Measurements from ENCODE around the gene ASXL1.
A peak's percentile ranks its signal among the peaks of the same experiment; 100 is the strongest.

Gene ASXL1

GRCh38 chr20:32442630-32443373 lies 84.7 kb downstream of the ASXL1 start:
- no peak for DNase-seq

DNA sequence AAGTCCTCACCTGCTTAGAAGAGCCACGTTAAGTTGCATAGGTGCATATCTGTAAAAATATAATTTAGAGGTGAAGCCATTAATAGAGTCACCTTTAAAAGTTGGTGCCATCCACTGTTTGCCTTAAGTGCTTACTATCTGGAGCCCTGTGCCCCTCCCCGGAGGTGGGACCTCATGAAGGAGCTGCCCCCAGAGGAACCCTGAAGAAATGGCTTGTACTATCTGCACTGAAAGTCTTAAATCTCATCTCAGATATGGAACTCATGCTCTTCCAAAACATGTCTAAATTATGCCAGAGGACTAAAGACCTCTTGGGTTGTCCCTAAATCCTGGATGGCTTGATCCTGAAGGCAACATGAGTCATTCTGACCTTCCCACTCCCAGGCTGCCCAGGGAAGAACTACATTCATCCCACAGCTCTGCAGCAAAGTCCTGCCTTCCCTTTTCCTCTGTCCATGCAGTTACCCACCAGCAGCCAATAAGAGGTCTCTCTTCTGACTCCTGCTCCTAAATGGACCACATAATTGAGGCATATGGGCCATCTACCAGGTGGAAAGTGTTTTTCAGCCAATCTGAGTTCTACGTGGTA lies 85.3 kb downstream of the ASXL1 start:
- peak in 1 of 2 experiments; percentile 42 for DNase-seq

- no peak for DNase-seq
Measured at GRCh38 chr20:32444474-32445220, 86.5 kb downstream of the ASXL1 start.

DNA sequence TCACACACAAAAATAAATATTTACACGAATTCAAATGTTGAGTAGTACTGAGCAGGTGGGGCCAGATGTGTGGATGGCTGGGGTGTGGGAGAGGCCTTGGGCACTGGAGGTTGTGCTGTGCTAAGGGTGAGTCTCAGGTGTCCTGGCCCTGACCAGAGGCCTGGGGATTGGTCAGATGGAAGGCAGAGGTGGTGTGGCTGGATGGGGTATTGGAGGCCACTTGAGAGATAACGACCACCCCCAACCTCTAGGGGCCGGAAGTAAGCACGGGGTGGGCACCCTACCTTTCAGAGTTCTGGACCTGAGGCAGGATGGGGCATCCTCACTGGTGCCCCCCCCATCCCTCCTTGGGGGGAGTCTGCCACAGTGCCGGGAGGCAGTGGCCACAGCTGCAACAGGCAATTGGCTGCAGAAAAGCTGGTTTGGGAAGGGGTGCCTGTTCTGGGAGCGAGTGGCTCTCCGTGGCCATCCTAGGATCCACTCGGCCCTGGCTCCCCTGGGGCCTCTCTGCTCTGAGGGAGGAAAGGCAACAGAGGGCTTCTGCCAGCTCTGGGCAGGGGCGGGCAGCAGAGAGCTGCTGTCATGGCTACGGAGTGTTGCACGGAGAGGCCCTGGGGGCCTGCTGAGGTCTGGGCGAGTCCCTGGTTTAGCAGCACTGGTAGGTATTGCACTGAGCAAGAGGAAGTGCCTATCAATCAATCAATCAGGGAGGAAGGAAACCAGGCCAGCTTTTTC lies 87.6 kb downstream of the ASXL1 start:
- DNase-seq, result no peak

GRCh38 chr20:32446301-32447100 lies 88.4 kb downstream of the ASXL1 start:
- no peak for DNase-seq

GRCh38 chr20:32447136-32448027 lies 89.3 kb downstream of the ASXL1 start:
- DNase-seq, result no peak

- DNase-seq, result no peak
Measured at GRCh38 chr20:32448306-32449056, 90.3 kb downstream of the ASXL1 start.

GRCh38 chr20:32449057-32449889 lies 91.1 kb downstream of the ASXL1 start:
- no peak for DNase-seq

- no peak for DNase-seq
Measured at GRCh38 chr20:32449890-32450401, 91.8 kb downstream of the ASXL1 start.

DNA sequence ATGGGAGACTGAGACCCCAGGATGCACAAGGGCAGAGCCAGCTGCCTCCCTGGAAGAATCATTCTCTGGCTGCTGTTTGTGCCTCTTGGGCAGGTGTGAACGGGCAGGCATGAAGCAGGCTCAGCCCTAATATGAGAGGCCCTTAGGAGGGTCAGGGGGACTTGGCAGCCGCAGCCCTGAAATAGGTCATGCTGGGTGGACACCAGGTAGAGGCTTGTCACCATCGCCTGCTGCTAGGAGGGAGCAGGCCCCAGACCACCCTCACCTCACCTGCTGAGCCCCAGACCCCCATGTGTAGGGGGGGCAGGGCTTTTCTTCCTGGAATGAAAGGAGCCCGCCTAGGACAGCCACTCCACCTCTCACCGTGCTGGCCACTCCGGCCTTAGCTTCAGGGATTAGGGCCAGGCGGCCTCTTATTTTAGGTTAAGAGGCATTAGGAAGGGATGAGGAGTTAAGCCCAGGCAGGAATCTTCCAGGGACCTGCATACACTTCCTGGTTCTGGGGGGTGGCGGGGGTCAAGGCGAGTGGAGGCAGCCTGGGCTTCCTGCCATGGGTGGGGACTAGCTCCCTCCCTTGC lies 92.4 kb downstream of the ASXL1 start:
- no peak for DNase-seq

GRCh38 chr20:32451340-32451681 lies 93.2 kb downstream of the ASXL1 start:
- DNase-seq, result no peak

- no peak for DNase-seq
Measured at GRCh38 chr20:32451682-32452461, 93.7 kb downstream of the ASXL1 start.

DNA sequence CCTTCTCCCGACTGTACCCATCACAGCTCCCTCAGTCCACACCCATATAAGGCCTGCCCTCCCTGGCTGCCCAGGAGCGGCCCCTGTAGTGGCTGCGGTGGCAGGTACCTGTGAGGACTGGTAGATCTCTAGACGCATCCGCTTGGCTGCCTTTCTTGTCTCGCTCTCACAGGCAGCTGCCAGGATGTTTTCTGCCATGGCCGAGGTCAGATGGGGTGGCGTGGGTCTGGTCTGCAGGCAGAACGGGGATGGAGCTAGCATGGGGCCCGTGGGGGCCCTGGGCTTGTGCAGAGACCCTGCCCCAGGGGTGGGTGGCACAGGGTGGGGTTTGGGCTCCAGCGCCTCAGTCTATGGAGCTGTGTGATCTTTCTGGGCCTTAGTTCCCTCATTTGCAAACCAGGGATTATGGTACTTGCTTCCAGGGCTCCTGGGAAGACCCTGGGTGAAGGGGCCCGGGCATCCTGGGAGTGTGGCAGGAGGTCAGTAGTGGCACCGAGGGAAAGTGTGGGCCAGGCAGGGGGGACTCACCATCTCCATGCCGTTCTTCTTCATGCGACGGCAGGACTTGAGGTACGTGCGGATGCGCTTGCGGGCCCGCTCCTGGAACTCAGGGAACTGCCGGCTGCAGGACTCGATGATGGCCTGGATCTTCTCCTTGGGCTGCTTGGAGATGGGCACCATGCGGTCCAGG lies 94.8 kb downstream of the ASXL1 start:
- no peak for DNase-seq

DNA sequence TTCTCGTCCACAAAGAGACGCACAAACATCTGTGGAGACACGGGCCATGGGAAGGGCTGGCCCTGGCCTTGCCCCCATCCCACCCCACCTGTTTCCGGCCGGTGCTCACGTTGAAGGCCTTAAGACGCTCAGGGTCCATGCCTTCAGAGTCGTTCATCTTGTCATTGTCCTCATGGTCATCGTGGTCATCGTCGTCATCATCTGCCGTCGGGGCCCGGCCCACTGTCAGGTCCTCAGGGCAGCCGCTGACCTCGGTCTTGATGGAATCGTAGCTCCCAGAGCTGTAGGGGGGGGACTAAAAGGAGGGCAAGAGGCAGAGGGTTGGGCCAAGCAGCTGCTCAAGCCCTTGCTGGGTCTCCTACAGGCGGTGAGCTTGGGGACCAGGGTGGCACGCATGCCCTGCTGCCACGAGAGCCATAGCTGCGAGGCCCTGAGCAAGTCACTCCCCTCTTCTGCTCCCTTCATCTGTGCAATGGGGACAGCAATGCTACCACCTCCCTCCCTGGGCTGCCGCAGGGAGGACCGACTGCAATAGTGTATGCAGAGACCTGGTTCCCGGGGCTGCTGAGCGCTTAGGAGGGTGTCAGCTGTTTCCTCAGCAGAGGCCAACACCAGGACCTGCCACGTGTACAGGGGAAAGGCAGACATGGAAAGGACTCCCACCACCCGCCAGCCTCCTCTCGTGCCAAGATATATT lies 95.5 kb downstream of the ASXL1 start:
- DNase-seq, result no peak

DNA sequence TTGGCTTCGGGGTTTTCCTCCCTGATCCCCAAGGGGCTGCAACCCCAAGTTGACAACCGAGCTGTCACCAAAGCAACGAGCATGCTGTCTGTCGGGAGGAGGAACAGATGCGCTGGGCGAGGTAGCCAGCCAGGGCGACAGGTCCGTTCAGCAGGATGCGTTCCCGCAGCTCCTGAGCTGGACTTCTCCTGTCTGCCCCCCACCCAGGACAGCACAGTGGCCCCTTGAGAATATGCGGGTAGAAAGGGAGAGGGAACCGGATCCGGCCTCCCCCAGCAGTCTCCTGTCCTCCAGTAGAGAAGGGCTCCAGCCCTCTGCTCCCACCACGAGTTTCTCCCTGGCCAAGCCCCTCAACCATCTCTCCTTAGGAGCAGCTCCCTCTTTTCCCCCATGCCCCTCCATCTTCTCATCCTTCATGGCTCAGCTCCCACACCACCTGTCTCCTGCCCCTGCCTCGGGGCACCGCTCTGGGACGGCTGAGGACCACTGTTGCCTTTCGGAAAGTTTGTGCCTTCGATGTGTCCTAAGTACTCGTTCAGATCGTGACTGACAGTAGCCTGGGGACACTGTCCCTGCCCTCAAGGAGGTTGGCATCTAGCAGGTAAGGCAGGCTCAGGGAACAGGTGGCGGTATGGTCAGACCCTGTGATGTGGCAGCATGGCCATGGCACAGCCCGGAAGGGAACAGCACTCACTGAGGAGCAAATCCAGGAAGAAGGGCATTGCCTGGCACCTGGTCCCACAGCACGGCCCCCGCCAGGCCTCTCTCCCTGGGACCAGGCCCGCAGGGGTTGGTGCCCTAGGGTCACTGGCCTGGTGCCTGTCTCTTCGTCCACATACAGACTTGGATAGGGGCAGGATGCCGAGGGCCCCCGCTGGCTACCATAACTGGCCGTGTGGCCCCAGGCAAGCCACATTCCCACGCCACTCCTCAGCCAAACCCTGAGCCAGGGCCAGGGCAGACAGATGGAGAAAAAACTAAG lies 96.3 kb downstream of the ASXL1 start:
- DNase-seq, result no peak
